Measurements from ENCODE around the gene ASAP3.

DNA sequence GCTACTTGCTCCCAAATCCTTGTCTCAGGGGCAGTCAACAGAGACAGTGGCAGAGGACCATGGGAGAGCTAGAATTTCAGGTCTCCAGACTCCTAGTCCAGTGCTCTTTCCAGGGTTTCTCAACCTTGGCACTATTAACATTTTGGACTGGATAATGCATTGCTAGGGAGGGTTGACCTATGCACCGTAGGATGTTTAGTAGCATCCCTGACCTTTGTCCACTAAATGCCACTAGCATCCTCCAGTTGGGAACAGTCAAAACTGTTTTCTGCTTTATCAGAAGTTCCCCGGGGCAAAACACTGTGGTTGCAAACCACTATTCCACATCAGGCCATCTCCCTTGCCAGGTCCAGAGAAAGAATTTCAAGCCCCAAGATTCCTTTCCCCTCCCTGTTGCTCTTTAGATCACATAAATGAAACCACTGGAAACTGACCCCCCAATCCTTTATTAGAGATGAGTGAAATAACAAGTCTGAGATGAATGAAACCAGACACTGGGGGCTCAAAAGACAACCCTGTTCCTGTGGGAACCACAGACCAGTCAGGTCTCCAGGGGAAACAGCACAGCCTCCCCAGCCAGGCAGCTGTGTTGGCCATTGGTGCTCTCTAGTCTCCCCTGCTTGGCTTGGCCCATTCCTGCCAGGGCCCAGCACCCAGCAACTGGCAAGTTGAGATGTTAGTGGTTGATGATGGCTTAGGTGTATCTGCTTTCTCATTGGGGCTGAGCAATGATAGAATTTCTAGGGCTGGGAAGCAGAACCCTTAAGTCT, 55.7 kb downstream of the ASAP3 start:
- TF ChIP-seq, protein P1, sequence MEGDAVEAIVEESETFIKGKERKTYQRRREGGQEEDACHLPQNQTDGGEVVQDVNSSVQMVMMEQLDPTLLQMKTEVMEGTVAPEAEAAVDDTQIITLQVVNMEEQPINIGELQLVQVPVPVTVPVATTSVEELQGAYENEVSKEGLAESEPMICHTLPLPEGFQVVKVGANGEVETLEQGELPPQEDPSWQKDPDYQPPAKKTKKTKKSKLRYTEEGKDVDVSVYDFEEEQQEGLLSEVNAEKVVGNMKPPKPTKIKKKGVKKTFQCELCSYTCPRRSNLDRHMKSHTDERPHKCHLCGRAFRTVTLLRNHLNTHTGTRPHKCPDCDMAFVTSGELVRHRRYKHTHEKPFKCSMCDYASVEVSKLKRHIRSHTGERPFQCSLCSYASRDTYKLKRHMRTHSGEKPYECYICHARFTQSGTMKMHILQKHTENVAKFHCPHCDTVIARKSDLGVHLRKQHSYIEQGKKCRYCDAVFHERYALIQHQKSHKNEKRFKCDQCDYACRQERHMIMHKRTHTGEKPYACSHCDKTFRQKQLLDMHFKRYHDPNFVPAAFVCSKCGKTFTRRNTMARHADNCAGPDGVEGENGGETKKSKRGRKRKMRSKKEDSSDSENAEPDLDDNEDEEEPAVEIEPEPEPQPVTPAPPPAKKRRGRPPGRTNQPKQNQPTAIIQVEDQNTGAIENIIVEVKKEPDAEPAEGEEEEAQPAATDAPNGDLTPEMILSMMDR (conservative IDR thresholded peaks at IDR 0.05) = no peak
- no peak for TF ChIP-seq EZH2 (IDR thresholded peaks at IDR 0.05; ENCODE audit: low read depth)
